ENCODE data around the gene SMTN.

GRCh38 chr22:31127181-31127772 lies 46.2 kb downstream of the SMTN start:
- no peak for TF ChIP-seq MAX (IDR thresholded peaks at IDR 0.05)
- no peak for TF ChIP-seq YY1 (IDR thresholded peaks at IDR 0.05; ENCODE audit: low read depth)
- TF ChIP-seq EP300 (IDR thresholded peaks at IDR 0.05; ENCODE audit: borderline replicate concordance) = no peak
- no peak for TF ChIP-seq CEBPB (IDR thresholded peaks at IDR 0.05)
- TF ChIP-seq CREB1 (IDR thresholded peaks at IDR 0.05; ENCODE audit: low read depth) = no peak
- TF ChIP-seq TEAD4 (IDR thresholded peaks at IDR 0.05) = no peak
- TF ChIP-seq TCF12 (IDR thresholded peaks at IDR 0.05; ENCODE audit: low read depth) = no peak

All from Ishikawa (cell line).